GM12874 (cell line): ENCODE results near the gene DYNLT1.

ENCODE experiments used
- TF ChIP-seq, protein P1 (sequence below): IDR thresholded peaks from 2 replicates; pipeline ENCODE4 v1.5.1; 2011; ENCODE audit warnings: low read depth, mild to moderate bottlenecking, control low read depth, low read length, moderate library complexity; ENCODE audit not compliant: insufficient read depth

The DYNLT1 gene

DNA sequence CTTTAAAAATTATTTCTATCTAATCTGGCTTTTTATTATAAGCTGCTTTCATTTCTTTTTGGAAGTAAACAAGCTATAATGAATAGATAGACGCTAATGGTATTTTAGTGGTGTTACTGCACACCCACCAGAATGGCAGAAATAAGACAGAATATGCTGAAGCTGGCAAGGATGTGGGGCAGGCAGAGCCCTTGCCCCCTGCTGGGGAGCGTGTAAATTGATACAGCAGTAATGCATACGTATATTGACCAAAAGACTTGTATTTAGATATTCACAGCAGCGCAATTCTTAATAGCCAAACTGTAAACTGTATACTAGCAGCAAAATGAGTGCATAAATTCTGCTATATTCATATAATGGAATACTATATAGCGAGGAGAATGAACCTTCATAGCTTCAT is 49.3 kb downstream of the DYNLT1 start:
- TF ChIP-seq, protein P1, sequence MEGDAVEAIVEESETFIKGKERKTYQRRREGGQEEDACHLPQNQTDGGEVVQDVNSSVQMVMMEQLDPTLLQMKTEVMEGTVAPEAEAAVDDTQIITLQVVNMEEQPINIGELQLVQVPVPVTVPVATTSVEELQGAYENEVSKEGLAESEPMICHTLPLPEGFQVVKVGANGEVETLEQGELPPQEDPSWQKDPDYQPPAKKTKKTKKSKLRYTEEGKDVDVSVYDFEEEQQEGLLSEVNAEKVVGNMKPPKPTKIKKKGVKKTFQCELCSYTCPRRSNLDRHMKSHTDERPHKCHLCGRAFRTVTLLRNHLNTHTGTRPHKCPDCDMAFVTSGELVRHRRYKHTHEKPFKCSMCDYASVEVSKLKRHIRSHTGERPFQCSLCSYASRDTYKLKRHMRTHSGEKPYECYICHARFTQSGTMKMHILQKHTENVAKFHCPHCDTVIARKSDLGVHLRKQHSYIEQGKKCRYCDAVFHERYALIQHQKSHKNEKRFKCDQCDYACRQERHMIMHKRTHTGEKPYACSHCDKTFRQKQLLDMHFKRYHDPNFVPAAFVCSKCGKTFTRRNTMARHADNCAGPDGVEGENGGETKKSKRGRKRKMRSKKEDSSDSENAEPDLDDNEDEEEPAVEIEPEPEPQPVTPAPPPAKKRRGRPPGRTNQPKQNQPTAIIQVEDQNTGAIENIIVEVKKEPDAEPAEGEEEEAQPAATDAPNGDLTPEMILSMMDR: 0 out of 2 replicates have a peak, but pooled peaks have one; percentile 30

DNA sequence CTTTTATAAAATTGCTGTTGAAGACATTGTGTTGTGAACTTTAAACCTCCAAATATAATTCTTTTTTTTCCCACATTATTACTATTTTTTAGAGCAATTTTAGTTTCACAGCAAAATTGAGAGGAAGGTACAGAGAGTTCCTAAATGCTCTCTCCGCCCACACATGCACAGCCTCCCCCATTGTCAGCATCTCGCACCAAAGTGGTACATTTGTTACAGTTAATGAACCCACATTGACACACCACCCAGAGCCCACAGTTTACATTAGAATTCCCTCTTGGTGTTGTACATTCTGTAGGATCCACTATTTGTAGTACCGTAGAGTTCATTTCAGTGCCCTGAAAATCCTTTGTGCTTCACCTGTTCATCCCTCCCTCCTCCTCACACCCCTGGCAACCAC is 50.9 kb downstream of the DYNLT1 start:
- TF ChIP-seq, protein P1: no peak

DNA sequence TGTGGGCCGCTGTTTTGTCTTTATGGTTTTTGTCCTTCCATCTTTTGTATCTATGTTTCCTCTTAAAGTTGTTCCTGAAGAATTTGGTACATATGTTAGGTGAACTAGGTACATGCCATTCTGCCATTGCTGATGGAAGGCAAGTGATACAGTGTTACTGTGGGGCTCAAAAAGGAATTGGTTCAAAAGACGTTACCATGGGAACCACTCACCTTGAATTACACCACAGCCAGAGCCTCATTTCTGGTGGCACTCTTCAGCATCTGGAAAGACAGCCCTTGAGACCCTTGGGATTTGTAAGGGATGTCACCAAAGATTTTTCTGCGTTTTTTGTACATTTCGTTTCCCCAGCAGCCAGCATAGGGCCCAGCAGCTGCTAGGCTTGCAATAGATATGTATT is 52.7 kb downstream of the DYNLT1 start:
- TF ChIP-seq, protein P1: no peak

DNA sequence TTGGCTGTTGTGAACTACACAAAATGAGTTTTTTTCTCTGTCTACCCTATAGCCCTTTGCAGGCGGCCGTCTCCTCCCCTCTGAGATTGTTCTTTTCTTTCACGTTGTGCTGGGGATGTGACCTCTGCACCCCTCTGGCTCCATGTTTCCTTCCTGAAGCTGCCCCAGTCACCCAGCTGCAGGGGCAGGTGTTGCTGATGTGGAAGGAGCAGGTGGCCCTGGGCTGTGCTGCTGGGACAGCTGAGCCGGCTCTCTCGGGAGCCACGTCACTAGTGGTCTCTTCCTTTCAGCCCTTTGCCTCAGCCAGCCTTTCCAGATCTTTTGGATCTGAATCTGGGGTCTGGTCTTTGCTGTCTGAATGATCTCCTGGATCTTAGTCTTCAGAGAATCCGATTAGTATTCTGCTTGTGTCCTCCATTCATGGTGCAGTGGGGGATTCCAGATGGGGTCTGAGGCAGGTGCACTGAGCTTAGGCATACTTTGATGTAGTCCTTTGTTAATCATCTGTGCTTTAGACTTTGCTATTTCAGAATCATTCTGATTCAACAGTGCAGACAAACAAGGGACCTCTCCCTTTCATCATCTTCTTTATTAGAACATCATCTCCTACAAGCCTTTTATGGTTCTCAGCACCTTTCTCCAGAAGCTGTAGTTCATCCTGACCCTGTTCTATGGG is 53.3 kb downstream of the DYNLT1 start:
- TF ChIP-seq, protein P1: no peak

DNA sequence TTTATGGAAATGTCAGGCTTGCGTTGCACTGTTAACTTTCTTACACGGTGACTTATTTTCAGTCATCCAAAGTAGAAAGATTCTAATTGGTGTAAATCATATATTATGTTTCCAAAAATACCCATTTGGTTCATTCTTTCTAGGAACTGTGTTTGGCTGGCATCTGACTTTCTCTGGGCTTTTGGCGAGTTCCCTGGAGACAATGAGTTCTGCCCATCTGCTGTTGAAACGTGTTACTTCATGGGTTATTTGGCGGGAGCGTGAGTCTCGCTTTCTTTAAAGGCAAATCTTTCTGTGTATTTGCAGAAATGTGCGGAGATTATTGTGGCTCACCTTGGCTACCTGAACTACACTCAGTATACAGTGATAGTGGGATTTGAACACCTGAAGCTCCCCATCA is 55.2 kb downstream of the DYNLT1 start:
- TF ChIP-seq, protein P1: no peak

DNA sequence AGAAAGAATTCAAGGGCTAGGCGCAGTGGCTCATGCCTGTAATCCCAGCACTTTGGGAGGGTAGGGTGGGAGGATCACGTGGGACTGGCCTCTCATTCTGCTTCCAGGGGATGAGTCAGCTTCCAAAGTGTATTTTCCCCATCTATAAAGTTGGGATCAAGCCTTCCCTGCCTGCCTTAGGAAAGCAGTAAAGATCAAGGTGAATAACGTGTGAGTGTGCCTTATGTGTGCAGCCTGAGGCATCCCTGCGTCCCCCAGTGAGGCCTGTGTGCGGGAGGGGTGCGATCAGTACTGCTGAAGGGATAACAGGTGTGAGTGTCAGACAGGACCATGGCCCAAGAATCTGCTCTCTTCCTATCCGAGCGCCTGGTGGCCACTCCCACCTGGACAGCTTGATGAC is 57.9 kb downstream of the DYNLT1 start:
- TF ChIP-seq, protein P1: no peak
